HG02759 (cell line): ENCODE measurements around the gene KCNJ9.
"Not testable (repeated sequence)": the region's sequence is repeated elsewhere in the genome, so short reads cannot be mapped to it uniquely, and the experiment has no call there.

Experiments used
- ATAC-seq: cut with Tn5 transposase; IDR thresholded peaks from one replicate; pipeline ENCODE4 v1.9.1; 2021; ENCODE audit warnings: mild to moderate bottlenecking, moderate library complexity; ENCODE audit not compliant: unreplicated experiment

The KCNJ9 gene

GRCh38 chr1:160101717-160102522 is 20.6 kb downstream of the KCNJ9 start:
- no peak for ATAC-seq

GRCh38 chr1:160103658-160104408 is 22.5 kb downstream of the KCNJ9 start:
- no peak for ATAC-seq

GRCh38 chr1:160104486-160104885 is 23.1 kb downstream of the KCNJ9 start:
- no peak for ATAC-seq

GRCh38 chr1:160105155-160105554 is 23.8 kb downstream of the KCNJ9 start:
- no peak for ATAC-seq

- ATAC-seq = no peak
Measured at GRCh38 chr1:160107512-160107911, 26.2 kb downstream of the KCNJ9 start.

GRCh38 chr1:160108888-160109662 is 27.7 kb downstream of the KCNJ9 start:
- ATAC-seq = no peak

GRCh38 chr1:160109686-160110085 is 28.3 kb downstream of the KCNJ9 start:
- ATAC-seq = no peak

- not testable (repeated sequence) for ATAC-seq
Measured at GRCh38 chr1:160111462-160111861, 30.1 kb downstream of the KCNJ9 start.

- no peak for ATAC-seq
Measured at GRCh38 chr1:160112357-160112756, 31.0 kb downstream of the KCNJ9 start.

- ATAC-seq = no peak
Measured at GRCh38 chr1:160113407-160113806, 32.1 kb downstream of the KCNJ9 start.

- ATAC-seq = no peak
Measured at GRCh38 chr1:160114085-160114484, 32.7 kb downstream of the KCNJ9 start.

- ATAC-seq = no peak
Measured at GRCh38 chr1:160115545-160116282, 34.4 kb downstream of the KCNJ9 start, which contains the start of gene ATP1A2. ATP1A2 (plus strand) TSS chr1:160115759; CDS start chr1:160115862, 103 bp downstream.

GRCh38 chr1:160116283-160117147 is 35.2 kb downstream of the KCNJ9 start:
- ATAC-seq = no peak

- ATAC-seq = no peak
Measured at GRCh38 chr1:160117300-160117699, 36.0 kb downstream of the KCNJ9 start.

- ATAC-seq = no peak
Measured at GRCh38 chr1:160117709-160118183, 36.4 kb downstream of the KCNJ9 start.

GRCh38 chr1:160118928-160119327 is 37.6 kb downstream of the KCNJ9 start:
- no peak for ATAC-seq

- ATAC-seq = no peak
Measured at GRCh38 chr1:160120797-160121196, 39.5 kb downstream of the KCNJ9 start.

GRCh38 chr1:160121388-160121787 is 40.0 kb downstream of the KCNJ9 start:
- ATAC-seq = no peak

GRCh38 chr1:160122978-160123495 is 41.7 kb downstream of the KCNJ9 start:
- no peak for ATAC-seq
